ENCODE data around the gene METRN. TPM values are rescaled to one million over a fixed set of nuclear protein-coding genes. Genes with fewer than 3 reads are reported as not detected.
"Not testable (repeated sequence)": the region's sequence is repeated elsewhere in the genome, so short reads cannot be mapped to it uniquely, and the experiment has no call there.

Gene METRN
- total and polyA plus RNA-seq, 5 donors from 2014 or later, result 4.6 to 24.1 (median 16.6) TPM

- Mint-ChIP-seq H3K36me3 (no peaks in the 10 kb centered on the region), H3K27ac (peak overlapping the region in 2 of 3 donors; percentile 84 to 90), H3K4me3 (peak overlapping the region; percentile 93 to 98 (median 95)), H3K27me3 (no peaks in the 10 kb centered on the region), H3K9me3 (no peaks in the 10 kb centered on the region), H3K4me1 (peaks cover 2 to 37% (median 9%) of the 10 kb centered on the region in 4 donors)
- ATAC-seq (ENCODE audit: low read depth in 2 of 2) (no peak), DNase-seq (no peak)
- peak overlapping the region; percentile 71 for H3K4me3 ChIP-seq (ENCODE audit: low read depth, low read length)
- H3K27ac ChIP-seq (ENCODE audit: insufficient read depth, low read length, poor library complexity, severe bottlenecking), result peak overlapping the region; percentile 78
- H3K9me3 ChIP-seq (ENCODE audit: control insufficient read depth in 2 of 2, low read length in 2 of 2), result no peaks in the 10 kb centered on the region
- peaks cover 2% of the 10 kb centered on the region for H3K36me3 ChIP-seq (ENCODE audit: control insufficient read depth, insufficient read depth, low read length)
- H3K27me3 ChIP-seq (ENCODE audit: control insufficient read depth, insufficient read depth, low read length), result no peaks in the 10 kb centered on the region
- H3K4me1 ChIP-seq (ENCODE audit: control insufficient read depth, insufficient read depth, low read length, poor library complexity, severe bottlenecking), result peaks cover 29% of the 10 kb centered on the region
Observed at GRCh38 chr16:689175-689897, 25.6 kb upstream of the METRN start.

DNA sequence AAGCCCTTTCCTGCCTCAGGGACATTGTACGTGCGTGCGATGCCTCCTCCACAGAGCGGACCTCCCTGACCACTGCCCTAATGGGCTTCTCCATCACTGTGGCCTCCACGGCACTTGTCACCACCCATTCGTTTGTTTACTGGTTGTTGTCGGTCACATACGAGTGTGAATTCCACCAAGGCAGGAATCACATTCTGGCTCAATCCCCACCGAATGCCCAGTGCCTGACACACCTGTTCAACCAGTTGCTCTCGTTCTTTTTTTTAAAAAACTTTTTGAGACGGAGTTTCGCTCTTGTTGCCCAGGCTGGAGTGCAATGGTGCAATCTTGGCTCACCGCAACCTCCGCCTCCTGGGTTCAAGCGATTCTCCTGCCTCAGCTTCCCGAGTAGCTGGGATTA lies 23.7 kb upstream of the METRN start:
- not testable (repeated sequence) for DNase-seq; H3K36me3 Mint-ChIP-seq; H3K9me3 Mint-ChIP-seq; H3K4me3 ChIP-seq (ENCODE audit: low read depth, low read length); H3K9me3 ChIP-seq (ENCODE audit: control insufficient read depth in 2 of 2, low read length in 2 of 2); H3K36me3 ChIP-seq (ENCODE audit: control insufficient read depth, insufficient read depth, low read length); H3K27me3 ChIP-seq (ENCODE audit: control insufficient read depth, insufficient read depth, low read length); H3K27me3 Mint-ChIP-seq; H3K27ac ChIP-seq (ENCODE audit: insufficient read depth, low read length, poor library complexity, severe bottlenecking); ATAC-seq (ENCODE audit: low read depth in 2 of 2)
- peaks cover 2 to 40% (median 9%) of the 10 kb centered on the region in 4 donors for H3K4me1 Mint-ChIP-seq
- H3K4me1 ChIP-seq (ENCODE audit: control insufficient read depth, insufficient read depth, low read length, poor library complexity, severe bottlenecking), result peaks cover 37% of the 10 kb centered on the region
- peak overlapping the region in 1 of 3 donors; percentile 31 for H3K27ac Mint-ChIP-seq
- peak overlapping the region; percentile 71 to 98 (median 95) for H3K4me3 Mint-ChIP-seq

DNA sequence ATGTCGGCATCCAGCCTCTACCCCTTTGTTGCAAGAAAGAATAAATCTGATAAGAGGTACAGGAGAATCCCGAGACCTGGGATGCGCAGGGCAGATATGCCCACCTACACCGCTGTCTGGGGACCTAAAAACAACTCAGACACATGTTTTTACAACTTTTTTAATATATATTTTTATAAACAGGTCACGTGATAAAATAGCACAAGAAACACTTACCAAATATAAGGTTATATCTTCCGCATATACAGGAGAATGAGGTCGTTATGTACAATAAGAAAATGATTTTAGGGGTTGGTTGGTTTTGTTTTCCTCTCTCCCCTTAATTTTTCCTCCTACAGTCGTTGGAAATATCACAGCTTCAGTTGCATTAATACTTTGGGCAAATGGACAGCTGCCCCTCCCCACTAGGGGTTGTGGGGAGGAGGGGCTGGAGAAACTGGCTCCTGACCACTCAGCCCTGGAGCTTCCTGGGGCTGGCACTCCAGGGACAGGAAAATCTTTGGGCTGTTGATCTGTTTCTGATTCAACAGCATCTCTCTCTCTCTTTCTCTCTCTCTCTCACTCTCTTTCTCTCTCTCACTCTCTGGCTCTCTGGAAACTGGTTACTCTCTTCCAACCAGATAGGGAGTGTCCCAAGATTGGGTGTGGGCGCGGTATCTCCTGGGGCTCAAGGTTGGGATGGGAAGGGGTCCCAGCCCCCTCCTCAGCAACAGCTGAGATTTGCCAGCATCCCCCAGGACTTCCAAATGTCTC lies 22.4 kb upstream of the METRN start:
- no peak for DNase-seq
- H3K27me3 Mint-ChIP-seq, result no peaks in the 10 kb centered on the region
- no peak for ATAC-seq (ENCODE audit: low read depth in 2 of 2)
- Histone ChIP-seq H3K36me3 (ENCODE audit: control insufficient read depth, insufficient read depth, low read length) (peaks cover under 1% of the 10 kb centered on the region), H3K4me3 (ENCODE audit: low read depth, low read length) (no peak overlapping the region), H3K27me3 (ENCODE audit: control insufficient read depth, insufficient read depth, low read length) (no peaks in the 10 kb centered on the region), H3K4me1 (ENCODE audit: control insufficient read depth, insufficient read depth, low read length, poor library complexity, severe bottlenecking) (peaks cover 43% of the 10 kb centered on the region), H3K9me3 (ENCODE audit: control insufficient read depth in 2 of 2, low read length in 2 of 2) (no peaks in the 10 kb centered on the region), H3K27ac (ENCODE audit: insufficient read depth, low read length, poor library complexity, severe bottlenecking) (no peak overlapping the region)
- H3K9me3 Mint-ChIP-seq, result peaks cover 0 to 1% (median 0%) of the 10 kb centered on the region in 7 donors
- H3K36me3 Mint-ChIP-seq, result no peaks in the 10 kb centered on the region
- peaks cover 2 to 47% (median 9%) of the 10 kb centered on the region in 4 donors for H3K4me1 Mint-ChIP-seq
- H3K4me3 Mint-ChIP-seq, result peak overlapping the region; percentile 24 to 98 (median 60)
- peak overlapping the region in 2 of 3 donors; percentile 80 to 95 for H3K27ac Mint-ChIP-seq

DNA sequence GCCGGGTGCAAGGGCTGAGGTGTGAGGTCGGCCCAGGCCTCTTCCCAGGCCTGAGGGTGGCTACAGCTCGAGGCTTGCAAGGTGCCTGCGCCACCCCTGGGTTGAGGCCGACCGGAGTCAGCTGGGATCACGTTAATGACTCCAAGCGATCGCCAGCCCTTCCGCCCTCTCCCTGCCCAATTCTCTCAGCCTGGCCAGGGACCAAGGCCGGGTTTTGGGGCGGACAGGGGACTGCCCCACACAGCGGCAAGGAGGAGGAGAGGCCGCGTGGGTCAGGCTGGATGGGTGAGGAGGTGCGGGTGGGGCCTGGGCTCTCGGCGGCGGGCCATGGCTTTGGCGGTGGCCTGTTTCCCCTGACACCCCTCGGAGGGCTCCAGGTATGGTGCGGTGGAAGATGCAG lies 21.6 kb upstream of the METRN start:
- Mint-ChIP-seq H3K36me3 (no peaks in the 10 kb centered on the region), H3K27ac (no peak overlapping the region), H3K4me1 (peaks cover 2 to 48% (median 9%) of the 10 kb centered on the region in 4 donors), H3K27me3 (no peaks in the 10 kb centered on the region), H3K9me3 (peaks cover 0 to 1% (median 0%) of the 10 kb centered on the region in 7 donors), H3K4me3 (peak overlapping the region in 3 of 4 donors; percentile 15 to 67 (median 61))
- H3K36me3 ChIP-seq (ENCODE audit: control insufficient read depth, insufficient read depth, low read length), result no peaks in the 10 kb centered on the region
- ATAC-seq (ENCODE audit: low read depth in 2 of 2) (no peak), DNase-seq (no peak)
- no peaks in the 10 kb centered on the region for H3K9me3 ChIP-seq (ENCODE audit: control insufficient read depth in 2 of 2, low read length in 2 of 2)
- H3K27ac ChIP-seq (ENCODE audit: insufficient read depth, low read length, poor library complexity, severe bottlenecking), result no peak overlapping the region
- peaks cover 43% of the 10 kb centered on the region for H3K4me1 ChIP-seq (ENCODE audit: control insufficient read depth, insufficient read depth, low read length, poor library complexity, severe bottlenecking)
- H3K27me3 ChIP-seq (ENCODE audit: control insufficient read depth, insufficient read depth, low read length), result no peaks in the 10 kb centered on the region
- no peak overlapping the region for H3K4me3 ChIP-seq (ENCODE audit: low read depth, low read length)

DNA sequence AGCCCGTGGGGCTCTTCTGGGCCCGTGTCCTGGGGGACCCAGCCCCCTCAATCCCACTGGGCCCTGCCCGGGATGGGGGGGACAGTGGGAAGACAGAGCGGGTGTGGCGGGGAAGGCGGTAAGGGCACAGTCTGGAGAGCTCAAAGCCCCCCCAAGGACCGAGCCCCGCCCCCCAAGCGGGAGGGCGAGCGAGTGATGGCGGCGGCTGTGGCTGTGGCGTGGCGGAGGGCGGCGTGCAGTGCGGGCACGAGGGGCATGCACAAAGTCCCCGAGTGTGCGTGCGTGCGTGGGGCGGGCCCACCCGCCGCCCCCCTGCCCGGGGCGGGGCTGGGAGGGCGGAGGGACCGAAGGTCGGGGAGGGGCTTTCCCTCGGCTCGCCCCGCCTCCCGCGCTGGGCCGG lies 21.2 kb upstream of the METRN start:
- no peak overlapping the region for H3K4me3 ChIP-seq (ENCODE audit: low read depth, low read length)
- Mint-ChIP-seq H3K9me3 (peaks cover 0 to 1% (median 0%) of the 10 kb centered on the region in 7 donors), H3K27ac (no peak overlapping the region), H3K27me3 (no peaks in the 10 kb centered on the region), H3K4me3 (peak overlapping the region in 3 of 4 donors; percentile 15 to 67 (median 51)), H3K36me3 (no peaks in the 10 kb centered on the region), H3K4me1 (peaks cover 2 to 47% (median 9%) of the 10 kb centered on the region in 4 donors)
- H3K4me1 ChIP-seq (ENCODE audit: control insufficient read depth, insufficient read depth, low read length, poor library complexity, severe bottlenecking), result peaks cover 44% of the 10 kb centered on the region
- H3K36me3 ChIP-seq (ENCODE audit: control insufficient read depth, insufficient read depth, low read length), result no peaks in the 10 kb centered on the region
- DNase-seq (peak in 1 of 3 donors; percentile 29), ATAC-seq (ENCODE audit: low read depth in 2 of 2) (no peak)
- no peak overlapping the region for H3K27ac ChIP-seq (ENCODE audit: insufficient read depth, low read length, poor library complexity, severe bottlenecking)
- no peaks in the 10 kb centered on the region for H3K27me3 ChIP-seq (ENCODE audit: control insufficient read depth, insufficient read depth, low read length)
- H3K9me3 ChIP-seq (ENCODE audit: control insufficient read depth in 2 of 2, low read length in 2 of 2), result no peaks in the 10 kb centered on the region

GRCh38 chr16:694187-694862 lies 20.6 kb upstream of the METRN start:
- no peak overlapping the region for H3K4me3 ChIP-seq (ENCODE audit: low read depth, low read length)
- Mint-ChIP-seq H3K27ac (no peak overlapping the region), H3K4me3 (peak overlapping the region; percentile 71 to 88 (median 82)), H3K36me3 (no peaks in the 10 kb centered on the region), H3K9me3 (peaks cover 0 to 1% (median 0%) of the 10 kb centered on the region in 7 donors), H3K4me1 (peaks cover 2 to 43% (median 9%) of the 10 kb centered on the region in 4 donors), H3K27me3 (peaks cover under 1% of the 10 kb centered on the region)
- H3K4me1 ChIP-seq (ENCODE audit: control insufficient read depth, insufficient read depth, low read length, poor library complexity, severe bottlenecking), result peaks cover 45% of the 10 kb centered on the region
- H3K27me3 ChIP-seq (ENCODE audit: control insufficient read depth, insufficient read depth, low read length), result no peaks in the 10 kb centered on the region
- no peak for ATAC-seq (ENCODE audit: low read depth in 2 of 2)
- H3K27ac ChIP-seq (ENCODE audit: insufficient read depth, low read length, poor library complexity, severe bottlenecking), result peak overlapping the region; percentile 33
- no peak for DNase-seq
- H3K9me3 ChIP-seq (ENCODE audit: control insufficient read depth in 2 of 2, low read length in 2 of 2), result no peaks in the 10 kb centered on the region
- H3K36me3 ChIP-seq (ENCODE audit: control insufficient read depth, insufficient read depth, low read length), result no peaks in the 10 kb centered on the region

DNA sequence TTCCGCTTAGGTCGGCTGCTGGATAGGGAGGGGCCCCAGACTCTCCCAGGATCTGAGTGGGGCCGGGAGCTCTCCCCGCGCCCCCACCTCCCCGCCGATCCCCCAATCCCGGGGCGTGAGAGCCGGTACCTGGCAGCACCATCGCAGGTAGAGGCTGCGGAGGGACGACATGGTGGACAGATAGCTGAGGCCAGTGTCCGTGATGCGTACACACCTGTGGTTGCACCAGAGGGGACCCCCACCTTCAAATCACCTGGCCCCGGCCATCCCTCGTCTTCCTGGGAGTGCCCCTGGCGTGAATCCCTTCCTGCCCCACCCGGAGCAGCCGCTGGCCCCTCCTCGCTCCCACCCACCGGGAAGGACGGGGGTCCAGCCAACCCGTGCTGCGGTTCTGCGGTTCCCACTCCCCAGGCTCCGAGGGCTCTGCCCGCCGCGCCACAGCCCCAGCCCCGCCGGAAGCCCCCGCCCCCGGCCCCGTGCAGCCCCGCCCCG lies 20.0 kb upstream of the METRN start:
- Histone ChIP-seq H3K27me3 (ENCODE audit: control insufficient read depth, insufficient read depth, low read length) (no peaks in the 10 kb centered on the region), H3K4me1 (ENCODE audit: control insufficient read depth, insufficient read depth, low read length, poor library complexity, severe bottlenecking) (peaks cover 45% of the 10 kb centered on the region), H3K36me3 (ENCODE audit: control insufficient read depth, insufficient read depth, low read length) (no peaks in the 10 kb centered on the region), H3K4me3 (ENCODE audit: low read depth, low read length) (no peak overlapping the region), H3K27ac (ENCODE audit: insufficient read depth, low read length, poor library complexity, severe bottlenecking) (peak overlapping the region; percentile 33), H3K9me3 (ENCODE audit: control insufficient read depth in 2 of 2, low read length in 2 of 2) (no peaks in the 10 kb centered on the region)
- Mint-ChIP-seq H3K27ac (no peak overlapping the region), H3K36me3 (no peaks in the 10 kb centered on the region), H3K9me3 (peaks cover 0 to 1% (median 0%) of the 10 kb centered on the region in 7 donors), H3K4me3 (peak overlapping the region in 3 of 4 donors; percentile 55 to 84 (median 61)), H3K27me3 (peaks cover 4% of the 10 kb centered on the region), H3K4me1 (peaks cover 2 to 40% (median 7%) of the 10 kb centered on the region in 4 donors)
- DNase-seq (no peak), ATAC-seq (ENCODE audit: low read depth in 2 of 2) (no peak)
